ENCODE measurements around the gene ATP2B3.

Gene ATP2B3

DNA sequence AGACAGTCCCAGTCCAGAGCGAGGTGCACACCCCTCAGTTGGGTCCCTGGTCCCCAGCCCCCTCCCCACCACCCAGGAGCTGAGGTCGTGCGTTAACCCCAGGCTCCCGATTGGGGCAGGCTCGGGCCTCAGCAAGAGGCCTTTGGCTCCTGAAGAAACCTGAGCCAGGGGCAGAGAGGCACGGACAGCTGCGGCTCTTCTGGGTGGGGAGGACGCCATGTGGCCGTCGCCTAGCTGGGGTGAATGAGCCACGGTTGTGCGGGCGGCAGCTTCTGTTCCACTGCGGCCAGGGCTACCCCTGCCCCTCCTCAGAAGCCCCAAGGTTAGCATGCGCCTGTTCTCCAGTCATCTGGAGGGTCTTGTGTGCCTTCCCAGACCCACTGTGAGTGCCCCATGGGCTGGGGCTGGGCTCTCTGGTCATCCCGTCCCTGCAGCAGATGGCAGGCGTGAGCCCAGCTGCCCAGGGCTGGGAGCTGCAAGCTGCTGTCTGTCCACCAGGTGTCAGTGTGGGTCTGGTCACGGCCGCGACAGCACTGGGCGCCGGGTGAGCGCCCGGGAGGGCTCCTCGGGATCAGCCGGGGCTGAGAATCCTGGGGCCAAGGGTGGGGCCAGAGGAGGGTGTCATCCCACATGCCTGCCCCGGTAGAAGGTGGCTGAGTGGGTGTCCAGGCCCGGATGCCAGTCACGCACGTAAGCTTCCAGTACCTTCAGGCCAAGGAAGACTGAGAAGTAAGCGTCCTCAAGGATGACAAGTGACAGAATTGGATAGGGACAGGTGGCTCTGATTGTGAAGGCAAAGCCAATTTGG lies 21.9 kb downstream of the ATP2B3 start:
- DNase-seq: peak; percentile 55

DNA sequence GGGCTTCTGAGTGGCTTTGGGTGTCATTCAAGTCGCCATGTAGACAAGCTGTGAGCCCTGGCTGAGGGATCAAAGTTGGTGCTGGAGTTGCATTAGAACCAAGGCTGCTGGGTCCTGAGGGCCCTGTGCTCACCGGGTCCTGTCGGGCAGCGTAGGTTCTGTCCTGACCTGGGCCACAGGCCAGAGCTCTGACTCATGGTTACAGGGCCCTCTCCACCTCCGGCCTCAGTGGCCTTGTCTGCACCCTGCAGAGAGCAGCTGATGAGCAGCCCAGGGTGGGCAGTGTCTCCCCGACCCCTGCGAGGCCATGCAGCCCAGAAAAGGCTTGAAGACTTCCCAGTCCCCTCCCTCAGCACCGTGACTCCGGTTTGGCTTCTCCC lies 22.5 kb downstream of the ATP2B3 start:
- DNase-seq: no peak

DNA sequence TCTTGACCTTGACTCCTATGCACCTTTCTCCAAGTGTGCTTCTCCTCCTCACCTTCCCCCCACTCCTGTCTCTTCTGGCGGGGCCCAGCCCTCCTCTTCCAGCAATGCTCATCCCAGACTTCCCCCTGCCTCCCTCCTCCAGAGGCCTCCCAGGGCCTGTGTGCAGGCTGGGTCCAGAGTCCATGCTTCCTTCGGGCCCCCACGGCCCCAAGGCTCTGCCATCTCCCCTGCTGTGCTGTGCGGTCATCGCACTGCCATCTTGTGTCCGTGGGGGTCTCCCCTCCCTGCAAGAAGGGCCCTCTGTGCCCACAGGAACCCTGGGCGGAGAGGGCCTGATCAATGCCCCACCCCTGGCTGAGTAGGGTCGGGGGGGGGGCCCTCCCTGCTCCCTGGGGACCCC lies 27.3 kb downstream of the ATP2B3 start:
- no peak for DNase-seq

DNA sequence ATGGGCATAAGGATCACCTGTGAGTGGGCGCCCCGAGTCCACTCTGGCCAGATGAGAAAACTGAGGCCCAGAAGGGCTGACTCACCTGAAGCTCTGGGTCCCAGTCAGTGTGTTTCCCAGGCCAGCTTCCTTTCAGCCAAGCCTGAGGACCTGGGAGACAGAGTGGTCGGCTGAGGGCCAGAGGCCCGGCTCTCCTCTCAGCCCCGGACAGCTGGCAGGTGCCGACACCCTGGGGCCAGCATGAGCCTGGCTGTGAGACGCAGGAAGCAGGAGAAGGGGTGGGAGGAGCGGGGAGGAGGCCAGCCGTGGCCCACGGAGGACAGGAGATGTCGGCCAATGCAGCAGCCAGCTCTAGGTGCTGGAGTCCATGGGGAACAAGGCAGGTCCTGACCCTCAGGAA lies 28.9 kb downstream of the ATP2B3 start:
- no peak for DNase-seq

DNA sequence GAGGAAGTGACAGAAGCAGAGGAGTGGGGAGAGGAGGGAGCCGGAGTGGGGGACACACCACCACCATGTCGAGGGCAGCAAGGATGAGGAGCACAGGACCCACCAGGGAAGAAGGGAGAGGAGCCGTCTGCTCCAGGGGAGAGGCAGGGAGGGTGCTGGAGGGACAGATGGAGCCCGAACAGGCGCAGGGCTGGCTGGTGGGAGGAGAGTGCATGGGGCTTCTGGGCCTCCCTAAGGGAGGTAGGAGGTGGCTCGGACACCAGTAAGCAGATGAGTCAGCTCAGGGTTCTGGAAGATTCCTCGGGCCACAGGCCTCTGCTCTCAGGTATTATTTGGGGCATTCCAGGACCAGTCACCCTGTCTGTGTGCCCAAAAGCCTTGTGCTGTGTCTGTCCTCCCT lies 29.8 kb downstream of the ATP2B3 start:
- no peak for DNase-seq

DNA sequence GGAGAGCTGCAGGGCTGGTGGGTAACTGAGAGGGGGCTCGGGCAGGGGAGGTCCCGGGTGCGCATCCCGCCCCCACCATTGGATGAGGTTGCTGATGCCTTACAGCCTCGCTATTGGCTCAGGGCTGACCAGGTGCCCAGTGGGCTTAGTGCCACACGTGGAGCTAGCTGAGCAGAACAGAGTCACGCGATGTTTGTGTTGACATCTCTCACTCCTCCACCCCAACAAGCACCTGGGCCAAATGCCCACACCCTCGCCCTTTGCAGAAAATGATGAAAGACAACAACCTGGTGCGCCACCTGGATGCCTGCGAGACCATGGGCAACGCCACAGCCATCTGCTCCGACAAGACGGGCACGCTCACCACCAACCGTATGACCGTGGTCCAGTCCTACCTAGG lies 31.8 kb downstream of the ATP2B3 start:
- no peak for DNase-seq

DNA sequence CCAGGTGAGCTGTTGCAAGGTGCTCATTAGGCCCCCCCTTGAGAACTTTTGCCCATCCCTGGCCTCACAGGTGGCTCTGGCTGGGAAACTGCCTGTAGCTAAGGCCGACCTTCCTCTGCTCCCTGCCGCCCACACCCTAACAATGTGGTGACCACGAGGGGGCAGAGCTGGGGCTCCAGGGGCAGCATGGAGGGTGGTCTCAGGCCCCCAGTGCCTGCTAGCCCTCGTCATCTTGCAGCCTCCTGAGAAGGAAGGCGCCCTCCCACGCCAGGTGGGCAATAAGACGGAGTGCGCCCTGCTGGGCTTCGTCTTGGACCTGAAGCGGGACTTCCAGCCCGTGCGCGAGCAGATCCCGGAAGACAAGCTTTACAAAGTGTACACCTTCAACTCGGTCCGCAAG lies 32.4 kb downstream of the ATP2B3 start:
- no peak for DNase-seq

DNA sequence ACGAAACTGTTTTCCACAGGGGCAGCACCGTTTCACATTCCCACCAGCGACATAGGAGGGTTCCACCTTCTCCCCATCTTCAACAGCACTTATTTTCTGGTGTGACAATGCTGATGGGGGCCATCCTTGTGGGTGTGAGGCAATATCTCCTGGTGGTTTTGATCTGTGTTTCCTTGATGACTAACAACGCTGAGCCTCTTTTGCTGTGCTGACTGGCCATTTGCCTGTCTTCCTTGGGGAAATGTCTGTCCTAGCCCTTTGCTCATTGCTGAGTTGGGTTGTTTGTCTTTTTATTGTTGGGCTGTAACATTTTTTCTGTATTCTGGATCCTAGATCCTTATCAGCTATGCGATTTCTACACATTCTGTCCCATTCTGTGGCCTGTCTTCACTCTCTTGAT lies 33.7 kb downstream of the ATP2B3 start:
- DNase-seq: no peak

DNA sequence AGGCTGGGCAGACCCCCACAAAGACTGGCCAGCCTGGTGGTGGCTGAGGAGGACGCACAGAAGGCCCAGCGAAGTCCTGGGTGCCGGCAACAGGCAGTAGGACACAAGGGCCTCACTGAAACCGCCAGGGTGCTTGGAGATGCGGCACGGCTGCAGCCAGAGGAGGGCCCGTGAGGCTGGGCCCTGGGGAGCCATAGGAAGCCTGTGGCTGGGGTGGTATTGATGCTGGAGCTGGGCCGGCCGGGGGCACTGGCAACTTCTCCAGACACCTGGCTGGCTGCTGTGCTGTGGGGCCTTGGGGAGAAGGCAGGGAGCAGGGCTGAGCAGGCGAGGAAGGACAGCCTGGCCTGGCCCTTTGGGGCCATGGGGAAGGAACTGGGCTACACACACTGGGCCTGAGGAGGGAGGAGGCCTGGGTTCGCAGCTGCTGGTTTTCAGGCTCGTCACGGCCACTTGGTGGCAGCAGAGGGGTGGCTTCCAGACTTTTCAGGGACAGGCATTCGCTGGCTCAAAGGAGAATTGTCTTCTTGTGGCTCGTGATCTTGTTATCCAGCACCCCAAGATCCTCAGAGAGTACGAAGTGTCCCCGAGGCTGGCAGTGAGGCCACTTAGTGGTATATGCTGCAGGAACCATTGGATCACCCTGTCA lies 37.2 kb downstream of the ATP2B3 start:
- peak; percentile 64 for DNase-seq

DNA sequence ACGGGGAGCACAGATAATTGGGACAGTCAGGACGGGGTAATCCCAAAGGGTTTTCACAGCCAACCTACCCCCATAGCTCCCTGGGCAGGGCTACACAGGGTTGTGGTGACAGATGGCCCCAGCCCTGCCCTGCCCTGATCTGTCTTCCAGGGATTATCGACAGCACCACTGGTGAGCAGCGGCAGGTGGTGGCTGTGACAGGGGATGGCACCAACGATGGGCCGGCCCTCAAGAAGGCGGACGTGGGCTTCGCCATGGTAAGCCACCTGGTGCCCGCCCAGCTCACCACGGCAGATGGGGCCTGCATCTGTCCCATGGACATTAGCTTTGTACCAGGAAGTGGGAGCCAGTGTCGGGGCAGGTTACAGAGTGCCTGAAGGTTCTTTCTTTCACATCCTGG lies 39.3 kb downstream of the ATP2B3 start:
- DNase-seq: no peak

DNA sequence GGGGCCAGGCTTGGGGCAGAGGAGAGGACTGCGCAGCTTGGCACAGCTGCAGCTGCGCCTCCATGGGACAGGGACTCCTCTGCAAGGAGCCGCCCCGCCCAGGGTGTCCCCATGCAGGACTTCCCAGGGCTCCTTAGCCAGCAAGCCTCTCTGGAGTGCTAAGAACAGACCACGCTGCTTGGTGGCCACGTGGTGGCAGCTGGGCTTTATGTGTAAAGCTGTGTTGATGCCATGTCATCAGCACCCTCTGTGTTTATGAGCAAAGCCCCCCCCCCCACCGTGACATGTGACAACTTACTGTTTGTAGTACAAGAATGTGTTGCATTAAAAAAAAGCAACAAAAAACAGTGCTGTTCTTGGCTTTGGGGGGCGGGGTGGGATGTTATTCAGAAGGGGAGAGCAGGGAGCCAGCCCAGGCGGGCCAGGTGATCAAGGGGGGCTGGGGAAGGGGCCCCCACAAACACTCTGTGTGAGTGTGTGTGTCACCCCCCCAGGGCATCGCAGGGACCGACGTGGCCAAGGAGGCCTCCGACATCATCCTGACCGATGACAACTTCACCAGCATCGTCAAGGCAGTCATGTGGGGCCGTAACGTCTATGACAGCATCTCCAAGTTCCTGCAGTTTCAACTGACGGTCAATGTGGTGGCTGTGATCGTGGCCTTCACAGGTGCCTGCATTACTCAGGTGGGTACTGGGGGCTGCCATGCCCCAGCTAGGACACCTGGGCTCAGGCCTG lies 40.3 kb downstream of the ATP2B3 start:
- DNase-seq: no peak

DNA sequence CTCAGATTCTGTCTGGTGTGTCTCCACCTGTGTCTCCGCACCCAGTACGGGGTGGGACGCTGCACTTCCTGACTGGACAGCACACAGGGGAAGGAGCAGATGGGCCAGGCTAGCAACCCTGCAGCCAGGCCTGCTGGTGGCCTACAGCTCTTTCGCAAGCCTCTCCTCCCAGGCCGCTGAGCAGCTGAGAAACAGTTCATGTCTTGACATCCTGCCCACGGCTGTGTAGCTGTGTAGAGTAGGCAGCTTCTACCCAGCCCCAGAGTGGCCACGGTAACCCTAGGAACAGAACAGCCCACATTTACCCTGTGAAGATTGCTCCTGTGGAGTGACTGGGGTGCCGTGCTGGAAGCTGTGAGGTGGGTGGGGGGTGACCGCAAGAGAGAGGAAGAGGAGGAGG lies 42.6 kb downstream of the ATP2B3 start:
- DNase-seq: no peak

DNA sequence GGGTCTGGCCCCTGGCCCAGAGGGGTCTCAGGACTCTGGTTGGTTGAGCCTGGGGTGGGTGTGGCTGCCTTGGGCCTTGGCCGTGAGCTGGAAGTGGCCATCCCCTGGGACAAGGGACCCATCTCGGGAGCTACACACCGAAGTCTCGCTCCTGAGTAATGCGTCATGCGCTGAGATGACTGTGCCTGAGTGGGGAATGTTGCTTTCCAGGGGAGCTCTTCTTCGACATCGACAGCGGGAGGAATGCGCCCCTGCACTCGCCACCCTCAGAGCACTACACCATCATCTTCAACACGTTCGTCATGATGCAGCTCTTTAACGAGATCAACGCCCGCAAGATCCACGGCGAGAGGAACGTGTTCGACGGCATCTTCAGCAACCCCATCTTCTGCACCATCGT lies 43.0 kb downstream of the ATP2B3 start:
- DNase-seq: no peak

DNA sequence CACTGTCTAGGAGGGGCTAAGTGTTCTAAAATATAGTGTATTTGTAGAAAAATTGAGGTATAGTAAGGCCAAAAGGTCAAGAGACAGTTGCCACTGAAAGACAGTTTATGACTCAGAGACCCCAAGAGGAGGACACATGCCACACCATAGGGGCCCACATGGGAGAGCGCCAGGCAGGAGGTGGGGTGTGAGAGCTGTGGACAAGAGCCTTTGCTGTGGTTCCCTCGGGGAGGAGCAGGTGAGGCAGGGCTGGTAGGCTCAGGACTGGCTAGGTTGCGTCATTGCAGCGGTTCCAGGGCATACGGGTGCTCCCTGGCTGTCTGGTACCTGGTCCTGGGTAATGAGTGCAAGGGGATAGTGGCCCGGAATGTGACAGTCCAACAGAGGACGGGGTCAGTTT lies 43.9 kb downstream of the ATP2B3 start:
- no peak for DNase-seq

DNA sequence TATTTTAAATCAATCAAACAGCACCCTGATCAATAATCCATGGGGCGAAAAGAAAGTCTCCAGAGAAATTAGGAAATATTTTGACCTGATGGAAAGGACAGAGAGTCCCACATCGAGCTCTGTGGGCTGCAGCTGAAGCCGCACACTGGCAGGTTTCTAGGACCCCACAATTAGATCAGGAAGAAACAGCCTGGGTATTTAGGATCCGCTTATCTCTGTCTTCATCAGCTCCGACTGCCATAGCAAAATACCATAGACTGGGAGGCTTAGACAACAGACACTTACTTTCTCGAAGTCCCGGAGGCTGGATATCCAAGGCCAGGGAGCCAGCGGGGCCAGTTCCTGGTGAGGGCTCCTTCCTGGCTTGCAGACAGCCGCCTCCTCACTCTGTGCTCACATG lies 45.1 kb downstream of the ATP2B3 start:
- DNase-seq: no peak

DNA sequence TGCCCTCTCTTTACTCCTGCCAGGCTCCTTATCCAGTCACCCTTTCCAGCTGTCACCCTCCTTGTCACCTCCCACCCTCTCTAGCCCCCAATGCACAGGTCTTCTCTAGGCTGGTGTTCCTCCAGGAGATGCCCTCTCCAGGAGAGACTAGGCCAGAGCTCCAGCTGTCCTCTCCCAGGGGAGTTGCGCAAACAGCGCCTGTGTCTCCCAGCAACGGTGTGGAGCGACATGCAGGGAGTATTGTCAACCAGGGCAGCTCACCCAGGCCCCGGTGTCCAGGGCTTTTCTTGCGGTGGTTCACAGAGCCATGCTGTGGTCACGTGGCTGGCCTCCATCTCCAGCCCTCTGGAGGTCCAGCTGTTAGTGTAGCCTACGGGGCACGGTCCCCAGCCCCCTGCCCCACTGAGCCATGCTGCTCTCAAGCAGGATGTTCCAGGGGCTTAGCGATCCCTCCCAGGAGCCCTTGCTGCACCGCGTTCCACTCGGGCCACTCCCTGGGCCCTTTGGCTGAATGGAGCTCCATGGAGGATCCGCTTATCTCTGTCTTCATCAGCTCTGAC lies 46.7 kb downstream of the ATP2B3 start:
- no peak for DNase-seq

DNA sequence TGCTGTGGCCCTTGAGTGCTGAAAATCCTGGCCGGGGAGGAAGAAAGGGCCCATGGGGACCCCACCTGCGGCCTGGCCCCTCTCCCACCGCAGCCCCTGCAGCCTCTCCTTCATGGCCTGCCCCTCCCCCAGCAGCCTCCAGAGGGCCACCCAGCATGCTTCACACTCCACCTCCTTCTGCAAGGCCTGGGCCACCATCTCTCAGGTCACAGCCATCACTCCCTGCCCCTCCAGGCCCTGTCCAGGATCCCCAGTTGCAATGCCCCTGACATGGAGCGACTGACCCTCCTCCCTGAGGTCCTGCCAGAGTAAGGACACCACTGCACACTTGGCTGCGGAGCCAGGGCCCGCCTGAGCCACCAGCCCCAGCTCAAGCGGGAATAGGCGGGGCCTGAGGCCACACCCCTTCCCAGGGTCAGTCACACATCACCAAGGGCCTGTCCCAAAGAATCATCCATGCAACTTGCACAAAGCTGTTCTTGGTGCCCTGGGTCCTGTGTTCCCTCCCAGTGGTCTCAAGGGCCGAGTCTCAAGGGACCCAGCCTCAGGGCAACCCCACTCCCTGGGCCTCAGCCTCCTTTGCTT lies 48.6 kb downstream of the ATP2B3 start:
- no peak for DNase-seq

DNA sequence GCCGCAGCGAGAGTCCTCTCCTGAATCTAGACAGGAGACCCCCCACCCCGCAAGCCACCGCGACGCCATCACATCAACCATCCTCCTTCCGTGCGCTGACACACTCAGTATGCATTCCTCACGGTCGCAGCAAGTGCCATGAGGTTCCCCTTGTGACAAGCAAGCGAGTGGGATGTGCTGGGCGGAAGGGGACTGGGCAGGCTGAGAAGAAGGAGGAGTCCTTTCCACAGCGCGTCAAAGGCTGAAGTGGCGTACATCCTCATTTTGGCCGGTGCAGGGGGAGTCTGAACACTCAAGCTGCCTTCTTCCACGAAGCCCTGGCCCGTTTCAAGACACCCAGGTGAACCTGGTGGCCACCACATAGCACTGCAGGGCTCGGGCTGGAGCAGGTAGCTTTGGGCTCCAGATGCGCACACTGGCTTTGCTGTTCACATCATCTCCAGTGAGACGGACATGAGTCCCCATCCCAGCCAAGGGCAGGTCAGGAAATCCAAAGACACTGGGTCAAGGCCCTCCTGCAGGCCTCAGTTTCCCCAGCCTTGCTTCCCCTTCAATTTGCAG lies 51.1 kb downstream of the ATP2B3 start:
- no peak for DNase-seq

DNA sequence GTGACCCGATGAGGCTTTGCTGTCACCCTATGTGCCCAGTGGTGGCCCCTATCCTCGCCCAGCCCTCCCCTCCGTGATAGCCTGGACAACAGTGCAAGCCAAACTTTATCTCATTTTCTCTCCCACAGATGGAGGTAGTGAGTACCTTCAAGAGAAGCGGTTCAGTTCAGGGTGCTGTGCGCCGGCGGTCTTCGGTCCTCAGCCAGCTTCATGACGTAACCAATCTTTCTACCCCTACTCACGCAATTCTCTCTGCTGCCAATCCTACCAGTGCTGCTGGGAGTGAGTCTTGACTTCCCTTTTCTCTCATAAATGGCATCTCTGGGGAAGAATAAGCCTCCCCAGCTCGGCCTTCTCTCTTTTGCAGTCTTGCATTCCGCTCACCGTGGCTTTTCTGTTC lies 52.0 kb downstream of the ATP2B3 start:
- DNase-seq: no peak

DNA sequence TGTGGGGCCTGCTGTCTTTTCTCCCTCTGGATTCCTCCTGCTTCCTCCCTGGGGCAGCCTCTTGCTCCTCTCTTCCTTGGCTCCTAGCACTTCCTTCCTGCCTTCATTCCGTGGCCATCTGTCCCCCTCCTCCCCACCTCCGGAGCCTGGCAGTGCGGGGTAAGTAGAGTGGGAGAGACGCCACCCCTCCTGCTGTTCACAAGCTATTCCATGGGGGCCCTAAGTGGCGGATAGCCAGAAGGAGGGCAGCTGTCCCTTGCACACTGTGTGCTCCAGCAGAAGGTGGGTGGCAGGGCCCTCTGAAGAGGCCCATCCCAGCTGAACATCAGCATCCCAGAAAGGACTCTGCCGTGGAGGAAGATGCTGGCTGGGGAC lies 54.1 kb downstream of the ATP2B3 start:
- DNase-seq: no peak

DNA sequence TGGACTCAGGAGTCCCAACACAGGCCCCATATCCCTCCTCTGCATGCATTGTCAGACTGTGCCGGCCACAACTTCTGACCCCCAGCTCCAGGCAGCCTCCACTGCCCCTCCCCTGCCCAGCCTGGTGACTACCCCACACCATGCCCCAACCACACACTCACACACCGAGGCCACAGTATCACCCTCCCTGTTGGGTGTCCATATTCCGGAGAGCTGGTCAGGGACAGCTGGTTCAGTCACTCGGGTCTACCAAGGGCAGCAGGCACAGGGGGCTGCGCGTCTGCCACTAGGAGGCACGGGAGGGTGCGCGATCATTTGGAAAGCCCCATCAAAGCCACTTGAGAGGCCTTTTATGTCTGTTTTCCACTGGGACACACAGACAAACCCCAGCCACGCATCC lies 55.2 kb downstream of the ATP2B3 start:
- no peak for DNase-seq

DNA sequence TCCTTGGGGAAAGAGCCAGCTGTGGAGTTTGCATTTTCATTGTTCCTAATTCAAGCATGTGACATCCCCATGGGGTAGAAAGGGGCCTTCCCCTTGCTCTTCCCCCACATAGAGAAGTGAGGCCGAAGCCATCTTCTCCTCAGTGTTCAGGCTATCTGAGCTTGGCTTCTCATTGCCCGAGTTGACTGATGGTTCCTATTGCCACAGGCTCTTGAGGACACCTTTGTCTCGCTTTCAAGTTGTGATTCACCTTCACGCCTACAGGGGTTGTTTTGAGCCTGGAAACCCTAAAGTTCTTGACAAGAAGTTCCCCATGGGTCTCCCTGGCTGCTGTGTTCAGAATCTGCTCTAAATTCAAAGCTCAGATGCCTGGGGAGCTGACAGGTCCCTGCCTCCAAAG lies 56.5 kb downstream of the ATP2B3 start:
- no peak for DNase-seq

DNA sequence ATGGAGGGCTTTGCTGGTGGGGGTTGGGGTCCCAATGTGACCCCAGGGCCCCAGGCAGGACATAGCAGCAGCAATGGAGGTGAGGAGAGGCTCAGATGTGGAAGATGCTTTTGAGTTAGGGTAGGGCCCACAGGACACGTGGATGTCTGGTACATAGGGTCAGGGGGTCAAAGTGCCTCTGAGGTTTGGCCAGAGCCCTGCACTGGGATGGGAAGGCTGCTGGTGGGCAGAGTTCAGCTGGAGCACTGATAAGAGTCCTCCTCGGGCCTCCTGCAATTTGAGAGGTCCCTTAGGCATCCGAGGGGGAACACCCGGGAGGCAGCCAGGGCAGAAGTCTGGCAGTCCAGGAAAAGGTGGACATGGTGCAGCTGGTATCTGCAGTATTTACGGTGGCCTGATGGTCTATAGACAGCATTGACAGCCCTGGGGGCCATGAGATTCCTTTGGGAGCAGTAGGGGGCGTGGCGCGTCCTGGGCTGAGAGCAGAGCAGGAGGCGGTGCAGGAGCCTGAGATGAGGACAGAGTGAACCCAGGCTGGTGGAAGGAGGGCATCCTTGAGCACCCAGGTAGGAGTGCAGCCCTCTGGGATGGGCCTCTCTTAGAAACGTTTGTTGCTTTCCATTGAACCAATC lies 58.9 kb downstream of the ATP2B3 start:
- DNase-seq: no peak
